WTC11 (cell line): ENCODE measurements around the gene SLC12A2. TPM values are rescaled to one million over a fixed set of nuclear protein-coding genes. Genes with fewer than 3 reads are reported as not detected.

ENCODE experiments used
- ATAC-seq: fragments of 200-7000 bp; cut with Tn5 transposase; 2 replicates; pipeline ENCODE4 v1.10.0; 2021; ENCODE audit warnings: mild to moderate bottlenecking, moderate library complexity
- CTCF ChIA-PET: fragments of 300-600 bp; sonication (Branson Sonifier 250); formaldehyde crosslinking; loops from one replicate; lab custom pipeline; 2021; ENCODE audit warnings: antibody characterized with exemption; lab: Charles Lee
- POLR2A ChIA-PET: fragments of 350-600 bp; sonication (Branson Sonifier 250); formaldehyde crosslinking; loops from one replicate; lab custom pipeline; 2021; ENCODE audit warnings: antibody characterized with exemption; lab: Charles Lee
- DNase-seq: peaks from one replicate; pipeline ENCODE4 v3.0.0; 2021; ENCODE audit warnings: low spot score
- H3K27ac Mint-ChIP-seq: 2 replicates; pipeline ENCODE4 v1.8.0; 2021; ENCODE audit warnings: mixed read lengths
- H3K27me3 Mint-ChIP-seq: 2 replicates; pipeline ENCODE4 v1.8.0; 2021; ENCODE audit warnings: low read depth, mild to moderate bottlenecking, moderate library complexity, mixed read lengths
- H3K36me3 Mint-ChIP-seq: 2 replicates; pipeline ENCODE4 v1.8.0; 2021; ENCODE audit warnings: mixed read lengths
- H3K4me1 Mint-ChIP-seq: 2 replicates; pipeline ENCODE4 v1.8.0; 2022; ENCODE audit warnings: mixed read lengths
- H3K4me3 Mint-ChIP-seq: 2 replicates; pipeline ENCODE4 v1.8.0; 2021; ENCODE audit warnings: mild to moderate bottlenecking, moderate library complexity, mixed read lengths
- H3K9me3 Mint-ChIP-seq: 2 replicates; pipeline ENCODE4 v1.8.0; 2021; ENCODE audit warnings: mixed read lengths
- CDX4 ChIP-seq: fragments of 250-450 bp; sonication (Bioruptor Pico); IDR thresholded peaks from 2 replicates; pipeline ENCODE4 v1.9.0; 2021; ENCODE audit warnings: moderate library complexity, mild to moderate bottlenecking, inconsistent platforms, borderline replicate concordance
- CTCF ChIP-seq: fragments of 200-600 bp; IDR thresholded peaks from 2 replicates; pipeline ENCODE4 v1.8.0; 2022; ENCODE audit warnings: antibody characterized with exemption
- E2F5 ChIP-seq: sonication (generic); formaldehyde crosslinking; IDR thresholded peaks from 2 replicates; pipeline ENCODE4 v1.8.1; 2022; ENCODE audit warnings: mild to moderate bottlenecking, moderate library complexity, missing genetic modification reagents
- ERG ChIP-seq: fragments of 250-450 bp; sonication (Bioruptor Pico); IDR thresholded peaks from 2 replicates; pipeline ENCODE4 v1.8.0; 2021; ENCODE audit warnings: mild to moderate bottlenecking
- ESRRA ChIP-seq: sonication (generic); formaldehyde crosslinking; IDR thresholded peaks from 2 replicates; pipeline ENCODE4 v1.8.1; 2022; ENCODE audit warnings: mild to moderate bottlenecking, missing genetic modification reagents, borderline replicate concordance
- GABPB1 ChIP-seq: sonication (generic); formaldehyde crosslinking; IDR thresholded peaks from 2 replicates; pipeline ENCODE4 v1.8.1; 2023; ENCODE audit warnings: mild to moderate bottlenecking, missing genetic modification reagents
- GRHL2 ChIP-seq: fragments of 250-450 bp; sonication (Bioruptor Pico); IDR thresholded peaks from 2 replicates; pipeline ENCODE4 v1.8.0; 2022; ENCODE audit warnings: mild to moderate bottlenecking, moderate library complexity; ENCODE audit not compliant: insufficient replicate concordance, severe bottlenecking
- GTF2I ChIP-seq: fragments of 250-450 bp; sonication (Bioruptor Pico); conservative IDR thresholded peaks from 2 replicates; pipeline ENCODE4 v1.4.0; 2021; ENCODE audit warnings: mild to moderate bottlenecking
- HMGA2 ChIP-seq: fragments of 250-450 bp; sonication (Bioruptor Pico); IDR thresholded peaks from 2 replicates; pipeline ENCODE4 v1.4.0; 2021; ENCODE audit warnings: mild to moderate bottlenecking, moderate library complexity
- HMGXB4 ChIP-seq: sonication (generic); formaldehyde crosslinking; IDR thresholded peaks from 2 replicates; pipeline ENCODE4 v1.8.1; 2023; ENCODE audit warnings: mild to moderate bottlenecking, moderate library complexity, missing genetic modification reagents
- JAZF1 ChIP-seq: fragments of 250-450 bp; sonication (Bioruptor Pico); IDR thresholded peaks from 2 replicates; pipeline ENCODE4 v1.9.0; 2021; ENCODE audit warnings: moderate library complexity, mild to moderate bottlenecking, inconsistent platforms
- JUN ChIP-seq: sonication (generic); formaldehyde crosslinking; IDR thresholded peaks from 2 replicates; pipeline ENCODE4 v1.8.0; 2023; ENCODE audit warnings: mild to moderate bottlenecking, missing genetic modification reagents
- MYBL2 ChIP-seq: sonication (generic); formaldehyde crosslinking; IDR thresholded peaks from 2 replicates; pipeline ENCODE4 v1.8.1; 2023; ENCODE audit warnings: mild to moderate bottlenecking, moderate library complexity, missing genetic modification reagents
- NFE2L1 ChIP-seq: sonication (generic); formaldehyde crosslinking; IDR thresholded peaks from 2 replicates; pipeline ENCODE4 v1.8.1; 2023; ENCODE audit warnings: missing genetic modification reagents
- PREB ChIP-seq: sonication (generic); formaldehyde crosslinking; IDR thresholded peaks from 2 replicates; pipeline ENCODE4 v1.8.1; 2022; ENCODE audit warnings: mild to moderate bottlenecking, missing genetic modification reagents, moderate library complexity, borderline replicate concordance
- RELA ChIP-seq: sonication (generic); formaldehyde crosslinking; IDR thresholded peaks from 2 replicates; pipeline ENCODE4 v1.8.1; 2022; ENCODE audit warnings: missing genetic modification reagents, mild to moderate bottlenecking, borderline replicate concordance
- TCF7 ChIP-seq: sonication (generic); formaldehyde crosslinking; IDR thresholded peaks from 2 replicates; pipeline ENCODE4 v1.8.0; 2022; ENCODE audit warnings: mild to moderate bottlenecking, low read depth, missing genetic modification reagents, moderate library complexity
- TP53 ChIP-seq: sonication (generic); formaldehyde crosslinking; IDR thresholded peaks from 2 replicates; pipeline ENCODE4 v1.8.1; 2023; ENCODE audit warnings: mild to moderate bottlenecking, missing genetic modification reagents
- USF1 ChIP-seq: sonication (generic); formaldehyde crosslinking; IDR thresholded peaks from 2 replicates; pipeline ENCODE4 v1.8.0; 2022; ENCODE audit warnings: mild to moderate bottlenecking, missing genetic modification reagents
- ZBTB21 ChIP-seq: sonication (generic); formaldehyde crosslinking; IDR thresholded peaks from 2 replicates; pipeline ENCODE4 v1.8.1; 2023; ENCODE audit warnings: mild to moderate bottlenecking, missing genetic modification reagents, borderline replicate concordance
- ZNF138 ChIP-seq: sonication (generic); formaldehyde crosslinking; conservative IDR thresholded peaks from 2 replicates; pipeline ENCODE4 v1.8.1; 2022; ENCODE audit warnings: mild to moderate bottlenecking, moderate library complexity, missing genetic modification reagents
- ZNF219 ChIP-seq: sonication (generic); formaldehyde crosslinking; IDR thresholded peaks from 2 replicates; pipeline ENCODE4 v1.8.0; 2023; ENCODE audit warnings: missing genetic modification reagents, mild to moderate bottlenecking, borderline replicate concordance
- ZNF423 ChIP-seq: fragments of 250-450 bp; sonication (Bioruptor Pico); IDR thresholded peaks from 2 replicates; pipeline ENCODE4 v2.1.2; 2022; ENCODE audit warnings: mild to moderate bottlenecking, moderate library complexity
- ZNF425 ChIP-seq: fragments of 250-450 bp; sonication (Bioruptor Pico); conservative IDR thresholded peaks from 2 replicates; pipeline ENCODE4 v1.9.0; 2021; ENCODE audit warnings: mild to moderate bottlenecking
- total RNA-seq: library from RNA; stranded (reverse); gene quantifications from 3 replicates; pipeline ENCODE4 v1.2.3, GENCODE V29; 2021
- TF ChIP-seq, protein P1 (sequence below): sonication (generic); formaldehyde crosslinking; IDR thresholded peaks from 2 replicates; pipeline ENCODE4 v1.8.1; 2023; ENCODE audit warnings: mild to moderate bottlenecking, missing genetic modification reagents, moderate library complexity

SLC12A2 gene
- total RNA-seq, 1 experiment from 2014 or later, result 8.4 TPM

DNA sequence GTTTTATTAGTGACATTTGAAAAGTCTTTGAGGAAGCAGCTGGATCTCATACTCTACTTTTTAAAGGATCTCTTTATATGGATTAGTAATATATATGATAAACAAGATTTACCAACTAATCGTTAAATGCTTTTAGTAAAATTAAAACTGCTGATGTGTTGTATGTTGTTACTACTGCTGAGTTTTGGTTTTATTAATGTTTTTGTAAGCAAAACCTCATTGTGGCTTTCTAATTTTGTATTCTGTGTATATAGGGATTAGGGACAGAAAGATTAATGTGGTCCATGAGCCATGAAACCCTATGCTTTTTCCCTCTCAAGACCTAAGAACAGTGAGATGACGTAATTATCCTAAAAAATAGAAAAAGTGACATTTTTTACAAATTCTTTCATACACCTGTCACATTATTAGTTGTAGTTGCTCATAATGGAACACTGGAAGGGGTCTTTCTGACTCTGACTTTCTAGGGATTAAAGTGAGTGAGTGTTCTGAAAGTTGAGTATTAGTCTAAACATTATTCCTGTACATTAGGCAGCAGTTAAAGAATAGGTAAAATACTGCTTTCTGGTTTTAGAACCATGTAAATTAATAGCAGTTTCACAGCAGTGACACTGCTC lies 85.9 kb downstream of the SLC12A2 start:
- no peaks in the 10 kb centered on the region for H3K27me3 Mint-ChIP-seq
- H3K27ac Mint-ChIP-seq, result no peak overlapping the region
- POLR2A ChIA-PET, result no interaction called here
- CTCF ChIA-PET, result no interaction called here
- TF ChIP-seq MYBL2 (CRISPR knock-in tag), result no peak
- TF ChIP-seq ERG, result no peak
- TF ChIP-seq, protein P1, sequence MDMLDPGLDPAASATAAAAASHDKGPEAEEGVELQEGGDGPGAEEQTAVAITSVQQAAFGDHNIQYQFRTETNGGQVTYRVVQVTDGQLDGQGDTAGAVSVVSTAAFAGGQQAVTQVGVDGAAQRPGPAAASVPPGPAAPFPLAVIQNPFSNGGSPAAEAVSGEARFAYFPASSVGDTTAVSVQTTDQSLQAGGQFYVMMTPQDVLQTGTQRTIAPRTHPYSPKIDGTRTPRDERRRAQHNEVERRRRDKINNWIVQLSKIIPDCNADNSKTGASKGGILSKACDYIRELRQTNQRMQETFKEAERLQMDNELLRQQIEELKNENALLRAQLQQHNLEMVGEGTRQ (CRISPR knock-in tag), result no peak
- TF ChIP-seq USF1 (CRISPR knock-in tag), result no peak
- TF ChIP-seq CDX4 (CRISPR knock-in tag), result no peak
- no peak for TF ChIP-seq HMGA2
- TF ChIP-seq TCF7 (CRISPR knock-in tag), result no peak
- no peak for TF ChIP-seq NFE2L1
- no peak for TF ChIP-seq ZNF138 (CRISPR knock-in tag)
- no peak for TF ChIP-seq HMGXB4 (CRISPR knock-in tag)
- no peak for TF ChIP-seq ESRRA
- no peak for TF ChIP-seq E2F5
- no peak for TF ChIP-seq ZNF425 (CRISPR knock-in tag)
- no peak for TF ChIP-seq JAZF1 (CRISPR knock-in tag)
- no peak for TF ChIP-seq ZNF219
- TF ChIP-seq GTF2I, result no peak
- no peak for TF ChIP-seq TP53 (CRISPR knock-in tag)
- no peak for TF ChIP-seq GABPB1 (CRISPR knock-in tag)
- TF ChIP-seq, all 79 proteins: peak for 0
- ATAC-seq, result no peak
- no peak for DNase-seq
- Mint-ChIP-seq H3K36me3 (peaks cover 6% of the 10 kb centered on the region), H3K4me1 (no peaks in the 10 kb centered on the region), H3K4me3 (no peak overlapping the region), H3K9me3 (peaks cover 3% of the 10 kb centered on the region; the same call in 1 of the 2 replicates)

GRCh38 chr5:128172102-128172501 lies 88.5 kb downstream of the SLC12A2 start:
- ChIA-PET POLR2A (no interaction called here), CTCF (no interaction called here)
- Mint-ChIP-seq H3K27me3 (no peaks in the 10 kb centered on the region), H3K9me3 (peaks cover 3% of the 10 kb centered on the region; the same call in 1 of the 2 replicates), H3K4me3 (no peak overlapping the region), H3K27ac (no peak overlapping the region), H3K4me1 (no peaks in the 10 kb centered on the region), H3K36me3 (peaks cover 6% of the 10 kb centered on the region)
- ATAC-seq, result no peak
- no peak for DNase-seq
- no peak for TF ChIP-seq JUN (CRISPR knock-in tag)
- TF ChIP-seq RELA (CRISPR knock-in tag), result no peak
- no peak for TF ChIP-seq CTCF
- TF ChIP-seq PREB (CRISPR knock-in tag), result no peak
- TF ChIP-seq GRHL2 (CRISPR knock-in tag), result no peak
- no peak for TF ChIP-seq ZNF423 (CRISPR knock-in tag)
- TF ChIP-seq ZBTB21, result no peak
